Kidney epithelial cell (primary cell): ENCODE measurements around the gene ATP11A. TPM values are rescaled to one million over a fixed set of nuclear protein-coding genes. Genes with fewer than 3 reads are reported as not detected.
A peak's percentile ranks its signal among the peaks of the same experiment; 100 is the strongest.
"Not testable (repeated sequence)": the region's sequence is repeated elsewhere in the genome, so short reads cannot be mapped to it uniquely, and the experiment has no call there.

Experiments used
- DNase-seq: peaks from one replicate; pipeline ENCODE4 v3.0.0-alpha.2; 2010; ENCODE audit warnings: low read depth
- H3K27me3 ChIP-seq: 2 replicates; pipeline ENCODE4 v1.6.0; 2011; ENCODE audit warnings: low read length; ENCODE audit not compliant: control insufficient read depth, insufficient read depth
- H3K36me3 ChIP-seq: 2 replicates; pipeline ENCODE4 v1.5.1; 2011; ENCODE audit warnings: low read length; ENCODE audit not compliant: control insufficient read depth, insufficient read depth
- H3K4me3 ChIP-seq: 2 replicates; pipeline ENCODE4 v1.5.1; 2011; ENCODE audit warnings: low read depth, mild to moderate bottlenecking, control low read depth, low read length
- total RNA-seq: library from RNA; depleted of rRNA; stranded (reverse); fragments of >200 nt; gene quantifications from 2 replicates; pipeline ENCODE4 v1.2.3, GENCODE V29; 2015
- TF ChIP-seq, protein P1 (sequence below): IDR thresholded peaks from 2 replicates; pipeline ENCODE4 v1.5.1; 2011; ENCODE audit warnings: mild to moderate bottlenecking, moderate library complexity, low read length, control low read depth, inconsistent platforms; ENCODE audit not compliant: insufficient read depth, poor library complexity, severe bottlenecking

Gene ATP11A
- total RNA-seq, 1 donor from 2014 or later, result 31.5 TPM

DNA sequence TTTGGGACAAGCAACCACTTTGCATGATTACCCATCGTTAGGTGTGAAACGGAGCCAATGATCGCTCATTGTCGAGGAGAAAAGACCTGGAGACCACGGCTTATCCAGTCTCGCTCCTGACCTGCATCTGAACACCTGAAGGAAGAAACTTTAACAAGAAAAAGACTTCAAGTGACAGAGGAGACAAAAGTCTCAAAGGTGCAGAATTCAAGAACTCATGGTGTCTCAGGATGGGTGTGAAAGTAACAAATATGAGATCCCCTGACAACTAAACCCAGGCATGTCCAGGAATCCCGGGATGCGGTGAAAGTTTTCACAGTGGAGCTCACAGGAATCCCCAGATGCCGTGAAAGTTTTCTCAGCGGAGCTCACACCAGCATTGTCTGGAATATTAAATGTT is 6.3 kb upstream of the ATP11A start:
- no peak overlapping the region for H3K4me3 ChIP-seq
- H3K27me3 ChIP-seq, result no peaks in the 10 kb centered on the region
- DNase-seq, result no peak
- no peaks in the 10 kb centered on the region for H3K36me3 ChIP-seq
- TF ChIP-seq, protein P1, sequence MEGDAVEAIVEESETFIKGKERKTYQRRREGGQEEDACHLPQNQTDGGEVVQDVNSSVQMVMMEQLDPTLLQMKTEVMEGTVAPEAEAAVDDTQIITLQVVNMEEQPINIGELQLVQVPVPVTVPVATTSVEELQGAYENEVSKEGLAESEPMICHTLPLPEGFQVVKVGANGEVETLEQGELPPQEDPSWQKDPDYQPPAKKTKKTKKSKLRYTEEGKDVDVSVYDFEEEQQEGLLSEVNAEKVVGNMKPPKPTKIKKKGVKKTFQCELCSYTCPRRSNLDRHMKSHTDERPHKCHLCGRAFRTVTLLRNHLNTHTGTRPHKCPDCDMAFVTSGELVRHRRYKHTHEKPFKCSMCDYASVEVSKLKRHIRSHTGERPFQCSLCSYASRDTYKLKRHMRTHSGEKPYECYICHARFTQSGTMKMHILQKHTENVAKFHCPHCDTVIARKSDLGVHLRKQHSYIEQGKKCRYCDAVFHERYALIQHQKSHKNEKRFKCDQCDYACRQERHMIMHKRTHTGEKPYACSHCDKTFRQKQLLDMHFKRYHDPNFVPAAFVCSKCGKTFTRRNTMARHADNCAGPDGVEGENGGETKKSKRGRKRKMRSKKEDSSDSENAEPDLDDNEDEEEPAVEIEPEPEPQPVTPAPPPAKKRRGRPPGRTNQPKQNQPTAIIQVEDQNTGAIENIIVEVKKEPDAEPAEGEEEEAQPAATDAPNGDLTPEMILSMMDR, result no peak

DNA sequence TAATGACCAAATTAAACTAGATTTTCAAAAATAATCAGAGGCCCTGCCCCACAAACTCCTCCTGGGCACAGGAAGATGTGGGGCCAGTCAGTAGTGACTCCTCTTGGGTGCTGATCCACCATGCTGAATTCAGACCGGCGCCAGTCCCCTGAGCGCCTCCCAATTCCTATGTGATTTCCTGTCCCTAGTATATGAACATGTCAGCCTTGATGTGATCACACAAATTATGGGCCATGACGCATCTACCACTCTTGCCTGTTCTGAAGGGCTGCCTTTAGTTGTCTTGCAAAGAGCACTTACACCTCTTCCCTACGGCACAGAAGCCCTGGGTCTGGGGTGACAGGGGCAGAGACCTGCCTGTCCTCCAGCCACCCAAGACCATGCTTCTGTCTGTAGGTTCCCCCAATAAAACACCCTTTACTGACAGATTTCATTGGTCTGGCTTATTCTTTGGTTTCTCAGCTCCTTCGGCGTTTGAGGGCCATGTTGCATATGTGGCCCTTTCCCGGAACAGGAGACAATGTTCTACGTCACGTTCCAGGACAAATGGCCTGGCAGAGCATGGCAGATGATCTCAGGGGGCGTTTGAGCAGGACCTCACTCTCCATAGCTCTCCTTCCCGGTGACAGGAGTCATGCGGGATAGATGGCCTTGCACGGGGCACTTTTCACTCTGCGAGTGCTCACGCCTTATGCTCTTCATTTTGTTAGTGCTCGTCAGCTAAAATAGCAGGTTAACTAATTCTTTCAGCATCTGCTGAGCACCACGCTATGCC is 5.6 kb upstream of the ATP11A start:
- no peaks in the 10 kb centered on the region for H3K27me3 ChIP-seq
- TF ChIP-seq, protein P1, result no peak
- H3K36me3 ChIP-seq, result no peaks in the 10 kb centered on the region
- H3K4me3 ChIP-seq, result no peak overlapping the region
- no peak for DNase-seq

DNA sequence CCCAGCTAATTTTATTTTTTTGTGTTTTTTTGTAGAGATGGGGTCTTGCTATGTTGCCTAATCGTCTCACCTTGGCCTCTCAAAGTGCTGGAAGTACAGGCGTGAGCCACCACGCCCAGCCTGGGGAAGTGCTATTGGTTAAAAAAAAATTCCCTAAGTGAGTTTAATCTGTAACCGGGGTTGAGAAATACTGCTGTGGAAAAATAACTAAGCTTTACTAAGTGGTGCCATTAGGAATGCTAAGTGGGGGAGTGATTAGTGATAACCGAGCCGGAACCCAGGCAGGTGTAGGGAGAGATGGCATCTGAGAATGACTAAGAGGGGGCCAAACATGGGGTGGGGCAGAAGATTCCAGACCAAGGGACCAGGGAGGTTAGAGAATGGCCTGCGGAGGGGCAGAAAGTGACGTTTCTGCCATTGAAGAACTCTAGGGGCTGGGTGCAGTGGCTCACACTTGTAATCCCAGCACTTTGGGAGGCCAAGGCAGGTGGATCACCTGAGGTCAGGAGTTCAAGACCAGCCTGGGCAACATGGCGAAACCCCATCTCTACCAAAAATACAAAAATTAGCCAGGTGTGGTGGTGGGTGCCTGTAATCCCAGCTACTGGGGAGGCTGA is 4.5 kb upstream of the ATP11A start:
- DNase-seq, result peak; percentile 58
- not testable (repeated sequence) for H3K4me3 ChIP-seq, H3K36me3 ChIP-seq, H3K27me3 ChIP-seq

DNA sequence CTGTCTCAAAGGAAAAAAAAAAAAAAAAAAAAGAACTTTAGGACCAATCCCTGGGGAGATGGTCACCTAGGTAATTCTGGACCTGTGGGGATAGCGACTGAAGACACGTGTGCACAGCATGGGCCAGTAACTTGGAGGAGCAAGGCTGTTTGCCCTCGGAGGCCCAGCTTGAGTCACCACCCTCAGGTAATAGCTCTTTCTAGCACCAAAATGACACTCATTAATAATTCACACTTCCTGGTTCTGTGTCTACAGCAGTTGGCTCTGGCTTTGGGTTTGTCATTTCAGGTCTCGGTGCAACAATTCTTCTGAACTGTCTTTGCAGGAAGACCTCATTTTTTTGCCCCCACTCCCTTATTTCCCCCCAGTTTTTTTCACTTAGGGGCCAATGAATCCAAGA is 3.9 kb upstream of the ATP11A start:
- no peaks in the 10 kb centered on the region for H3K27me3 ChIP-seq
- TF ChIP-seq, protein P1, result no peak
- H3K4me3 ChIP-seq, result no peak overlapping the region
- no peaks in the 10 kb centered on the region for H3K36me3 ChIP-seq
- DNase-seq, result no peak

DNA sequence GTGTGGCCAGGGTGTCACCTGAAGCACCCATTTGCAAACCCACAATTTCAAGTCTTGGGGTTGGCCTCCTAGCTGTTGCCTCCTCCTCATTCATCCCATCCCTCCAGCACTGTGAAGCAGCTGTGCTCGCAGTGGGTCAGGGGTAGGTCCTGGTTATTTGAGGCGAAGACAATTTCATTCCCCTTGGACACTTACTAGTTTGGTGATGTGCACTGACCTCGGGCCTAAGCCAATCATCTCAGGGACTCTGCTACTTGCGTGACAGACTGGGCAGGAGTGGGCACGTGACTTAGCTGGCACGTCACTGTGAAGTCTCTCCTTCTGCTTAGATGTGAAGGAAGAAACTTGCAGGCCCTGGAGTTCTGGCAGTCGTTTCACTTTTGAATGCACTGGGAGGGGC is 3.5 kb upstream of the ATP11A start:
- Histone ChIP-seq H3K4me3 (no peak overlapping the region), H3K27me3 (no peaks in the 10 kb centered on the region), H3K36me3 (no peaks in the 10 kb centered on the region)
- TF ChIP-seq, protein P1, result no peak
- no peak for DNase-seq

DNA sequence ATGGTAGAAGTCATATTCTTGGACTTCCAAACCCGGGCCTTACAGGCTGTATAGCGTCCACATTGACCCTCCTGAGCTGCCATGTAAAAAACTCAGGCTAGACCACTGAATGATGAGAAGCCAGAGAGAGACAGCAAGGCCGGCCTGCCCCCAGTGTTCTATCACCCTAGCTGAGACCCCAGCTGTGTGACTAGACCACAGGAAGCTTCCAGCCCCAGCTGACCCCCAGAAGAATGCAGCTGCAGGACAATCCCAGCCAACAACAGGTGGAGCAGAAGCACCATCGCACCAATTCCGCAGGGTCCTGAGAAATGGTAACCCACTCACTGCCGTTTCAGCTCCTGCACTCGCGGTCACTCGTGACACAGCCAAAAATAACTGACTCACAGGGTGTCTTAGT is 2.9 kb upstream of the ATP11A start:
- no peak for DNase-seq
- TF ChIP-seq, protein P1, result no peak
- no peak overlapping the region for H3K4me3 ChIP-seq
- no peaks in the 10 kb centered on the region for H3K36me3 ChIP-seq
- no peaks in the 10 kb centered on the region for H3K27me3 ChIP-seq
